Esophagus muscularis mucosa (tissue), 4 donors: ENCODE measurements around the gene HERPUD1. TPM values are rescaled to one million over a fixed set of nuclear protein-coding genes. Genes with fewer than 3 reads are reported as not detected.

Source experiments
- DNase-seq: peaks from one replicate; pipeline ENCODE4 v3.0.0-alpha.2; 2017; ENCODE audit errors: extremely low spot score
- H3K27ac ChIP-seq, 4 donors: fragments of 200-600 bp; sonication (generic); replicated peaks in 1 of 4; 1 replicate in 3 of 4; 2 replicates in 1 of 4; pipeline ENCODE4 v1.5.1; 2016 to 2019; ENCODE audit warnings: mild to moderate bottlenecking in 1 of 4
- H3K27me3 ChIP-seq, 4 donors: fragments of 200-600 bp; sonication (generic); one replicate each; pipeline versions ENCODE4 v1.5.1 to v1.6.0; 2016 to 2019
- H3K36me3 ChIP-seq, 4 donors: fragments of 200-600 bp; sonication (generic); one replicate each; pipeline ENCODE4 v1.5.1; 2016 to 2019
- H3K4me1 ChIP-seq, 4 donors: fragments of 200-600 bp; sonication (generic); one replicate each; pipeline ENCODE4 v1.5.1; 2016 to 2019
- H3K4me3 ChIP-seq, 4 donors: fragments of 200-600 bp; sonication (generic); 1 replicate in 2 of 4; 2 replicates in 2 of 4; pipeline ENCODE4 v1.5.1; 2016 to 2019; ENCODE audit warnings: mild to moderate bottlenecking in 4 of 4, moderate library complexity in 1 of 4
- H3K9me3 ChIP-seq, 4 donors: fragments of 200-600 bp; sonication (generic); 1 replicate in 3 of 4; 2 replicates in 1 of 4; pipeline ENCODE4 v1.5.1; 2016 to 2019
- EP300 ChIP-seq: sonication (generic); formaldehyde crosslinking; IDR thresholded peaks from one replicate; pipeline ENCODE4 v1.6.1; 2017; ENCODE audit warnings: antibody characterized with exemption
- POLR2A ChIP-seq: fragments of 450-650 bp; IDR thresholded peaks from one replicate; pipeline ENCODE4 v1.6.1; 2017; ENCODE audit warnings: antibody characterized with exemption, moderate library complexity, mild to moderate bottlenecking, low read depth
- POLR2AphosphoS5 ChIP-seq, 2 donors: sonication (generic); formaldehyde crosslinking; IDR thresholded peaks; one replicate each; pipeline ENCODE4 v1.6.1; 2017; ENCODE audit warnings: antibody characterized with exemption in 2 of 2
- WGBS: methylation state at CpG from one replicate; pipeline ENCODE4 v1.1.5; 2018; 5-methylcytosine and 5-hydroxymethylcytosine counted together
- intact Hi-C: fragments of 100-400 bp; cut with DNase I; formaldehyde crosslinking; loops from one replicate; pipeline ENCODE4 v1.15.1; 2023
- total RNA-seq, 4 donors: library from RNA; depleted of rRNA; stranded (reverse); fragments of >200 nt; gene quantifications; one replicate each; pipeline versions ENCODE4 v1.1.0 to v1.2.1, GENCODE V29; 2016
- TF ChIP-seq, protein P1 (sequence below), 3 experiments: fragments of 200-600 bp in 2 of 3; fragments of 450-650 bp in 1 of 3; sonication (generic) in 2 of 3; IDR thresholded peaks; one replicate each; pipeline ENCODE4 v1.5.1; 2017 to 2019; ENCODE audit warnings: antibody characterized with exemption in 3 of 3, mild to moderate bottlenecking in 2 of 3, moderate library complexity in 1 of 3

Gene HERPUD1
- total RNA-seq, 4 donors from 2014 or later = 64.0 to 99.7 (median 71.5) TPM

DNA sequence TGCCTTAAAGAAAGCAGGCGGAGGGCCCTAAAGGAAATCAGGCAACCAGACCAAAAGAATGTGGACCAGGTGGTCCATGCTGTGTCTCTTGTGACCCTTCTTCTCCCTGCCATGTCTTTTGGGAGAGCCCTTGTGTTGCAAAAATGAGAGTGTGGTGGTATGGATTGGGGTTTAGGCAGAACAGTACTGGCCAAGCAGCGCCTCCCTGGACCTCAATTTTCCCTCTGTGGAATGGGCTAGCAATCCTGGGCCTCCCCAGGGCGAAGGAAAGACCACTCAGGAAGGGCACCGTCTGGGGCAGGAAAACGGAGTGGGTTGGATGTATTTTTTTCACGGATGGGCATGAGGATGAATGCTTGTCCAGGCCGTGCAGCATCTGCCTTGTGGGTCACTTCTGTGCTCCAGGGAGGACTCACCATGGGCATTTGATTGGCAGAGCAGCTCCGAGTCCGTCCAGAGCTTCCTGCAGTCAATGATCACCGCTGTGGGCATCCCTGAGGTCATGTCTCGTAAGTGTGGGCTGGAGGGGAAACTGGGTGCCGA, 49.9 kb downstream of the HERPUD1 start:
- no peak for DNase-seq
- 98% methylated on average over 6 of the region's 12 CpGs for WGBS
- Histone ChIP-seq H3K9me3 (no peaks in the 10 kb centered on the region), H3K4me3 (no peak overlapping the region), H3K4me1 (peaks cover 18 to 26% (median 23%) of the 10 kb centered on the region in 4 donors), H3K27ac (no peak overlapping the region), H3K36me3 (no peaks in the 10 kb centered on the region), H3K27me3 (no peaks in the 10 kb centered on the region)
- intact Hi-C loops = no loop called here
- TF ChIP-seq POLR2A = no peak
- TF ChIP-seq, protein P1, sequence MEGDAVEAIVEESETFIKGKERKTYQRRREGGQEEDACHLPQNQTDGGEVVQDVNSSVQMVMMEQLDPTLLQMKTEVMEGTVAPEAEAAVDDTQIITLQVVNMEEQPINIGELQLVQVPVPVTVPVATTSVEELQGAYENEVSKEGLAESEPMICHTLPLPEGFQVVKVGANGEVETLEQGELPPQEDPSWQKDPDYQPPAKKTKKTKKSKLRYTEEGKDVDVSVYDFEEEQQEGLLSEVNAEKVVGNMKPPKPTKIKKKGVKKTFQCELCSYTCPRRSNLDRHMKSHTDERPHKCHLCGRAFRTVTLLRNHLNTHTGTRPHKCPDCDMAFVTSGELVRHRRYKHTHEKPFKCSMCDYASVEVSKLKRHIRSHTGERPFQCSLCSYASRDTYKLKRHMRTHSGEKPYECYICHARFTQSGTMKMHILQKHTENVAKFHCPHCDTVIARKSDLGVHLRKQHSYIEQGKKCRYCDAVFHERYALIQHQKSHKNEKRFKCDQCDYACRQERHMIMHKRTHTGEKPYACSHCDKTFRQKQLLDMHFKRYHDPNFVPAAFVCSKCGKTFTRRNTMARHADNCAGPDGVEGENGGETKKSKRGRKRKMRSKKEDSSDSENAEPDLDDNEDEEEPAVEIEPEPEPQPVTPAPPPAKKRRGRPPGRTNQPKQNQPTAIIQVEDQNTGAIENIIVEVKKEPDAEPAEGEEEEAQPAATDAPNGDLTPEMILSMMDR (IDR thresholded peaks at IDR 0.05) = no peak
- no peak for TF ChIP-seq EP300
- TF ChIP-seq POLR2AphosphoS5 (IDR thresholded peaks at IDR 0.05) = no peak

DNA sequence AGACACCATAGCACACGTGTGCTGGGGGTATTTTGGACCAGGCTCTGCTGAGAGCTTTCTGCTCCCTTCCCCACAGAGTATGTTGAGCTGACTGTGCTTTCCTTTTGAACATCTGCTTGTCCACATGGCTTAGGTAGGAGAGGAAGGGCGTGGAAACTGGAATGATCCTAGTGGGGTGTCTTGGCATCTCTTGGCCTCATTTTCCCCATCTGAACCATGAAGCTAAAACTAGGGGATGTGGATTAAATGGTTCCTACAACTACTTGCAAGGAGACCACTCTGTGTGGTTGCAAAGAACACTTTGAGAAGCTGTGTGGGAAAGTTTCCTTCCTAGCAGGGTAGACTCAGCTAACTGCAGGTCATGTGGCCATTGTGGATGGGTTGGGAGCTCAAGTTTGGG, 50.8 kb downstream of the HERPUD1 start:
- no peak overlapping the region for H3K4me3 ChIP-seq
- intact Hi-C loops = no loop called here

DNA sequence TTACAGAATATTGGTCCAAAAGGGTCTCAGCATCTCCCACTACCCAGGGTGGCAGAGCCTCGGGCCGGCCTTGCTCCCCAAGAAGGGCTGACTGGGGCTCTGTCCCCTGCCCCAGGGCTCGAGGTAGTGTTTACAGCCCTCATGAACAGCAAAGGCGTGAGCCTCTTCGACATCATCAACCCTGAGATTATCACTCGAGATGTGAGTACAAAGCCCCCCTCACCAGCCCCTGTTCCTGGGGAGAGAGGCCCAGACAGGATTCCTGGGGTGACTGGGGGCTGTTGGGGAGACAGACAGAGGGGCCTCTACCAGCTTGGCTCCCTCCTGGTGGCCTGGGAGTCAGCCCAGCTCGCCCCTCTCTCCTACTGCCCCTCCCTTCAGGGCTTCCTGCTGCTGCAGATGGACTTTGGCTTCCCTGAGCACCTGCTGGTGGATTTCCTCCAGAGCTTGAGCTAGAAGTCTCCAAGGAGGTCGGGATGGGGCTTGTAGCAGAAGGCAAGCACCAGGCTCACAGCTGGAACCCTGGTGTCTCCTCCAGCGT, 51.3 kb downstream of the HERPUD1 start:
- 91% methylated on average over 6 of the region's 9 CpGs for WGBS
- Histone ChIP-seq H3K27me3 (no peaks in the 10 kb centered on the region), H3K27ac (no peak overlapping the region), H3K4me3 (no peak overlapping the region), H3K9me3 (no peaks in the 10 kb centered on the region), H3K36me3 (no peaks in the 10 kb centered on the region), H3K4me1 (peaks cover 25 to 32% (median 27%) of the 10 kb centered on the region in 4 donors)
- TF ChIP-seq EP300 (no peak), POLR2A (no peak), POLR2AphosphoS5 (IDR thresholded peaks at IDR 0.05) (no peak)
- TF ChIP-seq, protein P1 (IDR thresholded peaks at IDR 0.05) = no peak
- no peak for DNase-seq
- intact Hi-C loops = no loop called here

More for the DNA sequence above, 50.8 kb downstream of the HERPUD1 start:
- no peaks in the 10 kb centered on the region for H3K9me3 ChIP-seq
- 100% methylated on average over 2 of the region's 2 CpGs for WGBS
- TF ChIP-seq, protein P1 (IDR thresholded peaks at IDR 0.05) = no peak
- no peak for TF ChIP-seq POLR2A
- TF ChIP-seq POLR2AphosphoS5 (IDR thresholded peaks at IDR 0.05) = no peak
- no peak for TF ChIP-seq EP300
- no peak for DNase-seq
- no peak overlapping the region for H3K27ac ChIP-seq
- H3K4me1 ChIP-seq = peaks cover 19 to 27% (median 24%) of the 10 kb centered on the region in 4 donors
- no peaks in the 10 kb centered on the region for H3K27me3 ChIP-seq
- H3K36me3 ChIP-seq = no peaks in the 10 kb centered on the region

DNA sequence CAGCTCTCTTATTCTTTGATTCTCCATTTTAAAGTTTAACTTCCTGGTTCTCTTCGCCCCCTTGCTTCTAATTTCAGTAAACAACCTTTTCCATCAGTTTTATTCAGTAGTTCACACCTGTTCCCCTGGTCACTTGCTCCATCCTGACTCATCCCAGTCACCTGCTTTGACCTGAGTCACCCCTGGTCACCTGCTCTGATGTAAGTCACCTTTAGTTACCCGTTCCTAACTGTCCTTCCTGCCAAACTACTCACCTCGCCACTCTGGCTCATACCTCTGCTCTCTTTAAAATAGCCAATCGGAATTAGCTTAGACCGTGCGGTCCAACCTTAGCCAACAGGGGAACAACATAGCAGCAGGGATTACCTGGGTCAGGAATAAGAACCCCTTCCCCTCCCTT, 52.7 kb downstream of the HERPUD1 start:
- Histone ChIP-seq H3K27ac (peak overlapping the region in 2 of 4 donors; percentile 56 to 70), H3K9me3 (no peaks in the 10 kb centered on the region), H3K4me1 (peaks cover 35 to 41% (median 36%) of the 10 kb centered on the region in 4 donors), H3K4me3 (no peak overlapping the region), H3K27me3 (no peaks in the 10 kb centered on the region), H3K36me3 (no peaks in the 10 kb centered on the region)
- TF ChIP-seq POLR2AphosphoS5 (IDR thresholded peaks at IDR 0.05) = no peak
- TF ChIP-seq, protein P1 (IDR thresholded peaks at IDR 0.05) = no peak
- WGBS = 98% methylated on average over 6 of the region's 6 CpGs
- no peak for DNase-seq
- intact Hi-C loops = no loop called here
